H9 (cell line): ENCODE results near the gene LRP10. TPM values are rescaled to one million over a fixed set of nuclear protein-coding genes. Genes with fewer than 3 reads are reported as not detected.

Experiments used
- DNase-seq: peaks from one replicate; pipeline ENCODE4 v3.0.0-alpha.2; 2017
- H2AFZ ChIP-seq: one replicate; pipeline ENCODE4 v1.6.1; 2013; ENCODE audit warnings: mild to moderate bottlenecking, low read length, control low read depth, moderate library complexity
- H2AK5ac ChIP-seq: 2 replicates; pipeline ENCODE4 v1.6.1; 2013; ENCODE audit warnings: low read length, control low read depth, mixed read lengths; ENCODE audit not compliant: insufficient read length
- H2BK120ac ChIP-seq: one replicate; pipeline ENCODE4 v1.6.1; 2013; ENCODE audit warnings: low read depth, mild to moderate bottlenecking, low read length, control low read depth, inconsistent platforms; ENCODE audit not compliant: poor library complexity, severe bottlenecking
- H2BK12ac ChIP-seq: 2 replicates; pipeline ENCODE4 v1.6.1; 2013; ENCODE audit warnings: low read length, control low read depth, mixed read lengths, low read depth; ENCODE audit not compliant: insufficient read length
- H2BK15ac ChIP-seq: 2 replicates; pipeline ENCODE4 v1.6.1; 2013; ENCODE audit warnings: low read depth, low read length, control low read depth
- H2BK20ac ChIP-seq: one replicate; pipeline ENCODE4 v1.6.1; 2013; ENCODE audit warnings: low read depth, mild to moderate bottlenecking, low read length, control low read depth, inconsistent platforms; ENCODE audit not compliant: poor library complexity, severe bottlenecking
- H2BK5ac ChIP-seq: 2 replicates; pipeline ENCODE4 v1.6.1; 2013; ENCODE audit warnings: low read length, control low read depth, mixed read lengths; ENCODE audit not compliant: insufficient read length
- H3K14ac ChIP-seq: 2 replicates; pipeline ENCODE4 v1.6.1; 2013; ENCODE audit warnings: low read length, control low read depth; ENCODE audit not compliant: insufficient read depth
- H3K18ac ChIP-seq: 2 replicates; pipeline ENCODE4 v1.6.1; 2013; ENCODE audit warnings: low read depth, mild to moderate bottlenecking, mixed read lengths, low read length, control low read depth; ENCODE audit not compliant: insufficient read length
- H3K23ac ChIP-seq: 2 replicates; pipeline ENCODE4 v1.6.1; 2013; ENCODE audit warnings: low read length, control low read depth, mixed read lengths, low read depth; ENCODE audit not compliant: insufficient read length
- H3K23me2 ChIP-seq: 2 replicates; pipeline ENCODE4 v1.6.1; 2013; ENCODE audit warnings: low read depth, mild to moderate bottlenecking, mixed read lengths, low read length, control low read depth; ENCODE audit not compliant: insufficient read length, poor library complexity, severe bottlenecking
- H3K27ac ChIP-seq: 2 replicates; pipeline ENCODE4 v1.5.1; 2013; ENCODE audit warnings: low read length, control low read depth, mixed read lengths, low read depth; ENCODE audit not compliant: insufficient read length
- H3K27me3 ChIP-seq: 2 replicates; pipeline ENCODE4 v1.6.1; 2013; ENCODE audit warnings: low read length, control low read depth, inconsistent platforms; ENCODE audit not compliant: insufficient read depth
- H3K4ac ChIP-seq: 2 replicates; pipeline ENCODE4 v1.6.1; 2013; ENCODE audit warnings: low read depth, mild to moderate bottlenecking, control low read depth, inconsistent platforms, low read length, moderate library complexity
- H3K4me1 ChIP-seq: 2 replicates; pipeline ENCODE4 v1.6.1; 2013; ENCODE audit warnings: low read length, control low read depth, inconsistent platforms; ENCODE audit not compliant: insufficient read depth
- H3K4me2 ChIP-seq: 2 replicates; pipeline ENCODE4 v1.6.1; 2013; ENCODE audit warnings: low read length, control low read depth, mixed read lengths; ENCODE audit not compliant: insufficient read length, insufficient read depth
- H3K56ac ChIP-seq: 2 replicates; pipeline ENCODE4 v1.6.1; 2013; ENCODE audit warnings: low read depth, mild to moderate bottlenecking, mixed read lengths, low read length, control low read depth; ENCODE audit not compliant: insufficient read length
- H3K79me1 ChIP-seq: 2 replicates; pipeline ENCODE4 v1.6.1; 2013; ENCODE audit warnings: low read depth, mild to moderate bottlenecking, moderate library complexity, low read length, control low read depth, inconsistent platforms; ENCODE audit not compliant: insufficient read depth, poor library complexity, severe bottlenecking
- H3K79me2 ChIP-seq: 2 replicates; pipeline ENCODE4 v1.6.1; 2013; ENCODE audit warnings: low read length, control low read depth, inconsistent platforms; ENCODE audit not compliant: insufficient read depth
- H3K9ac ChIP-seq: 2 replicates; pipeline ENCODE4 v1.6.1; 2013; ENCODE audit warnings: low read length, control low read depth, mixed read lengths; ENCODE audit not compliant: insufficient read length; ENCODE audit errors: extremely low read depth
- H3K9me3 ChIP-seq: one replicate; pipeline ENCODE4 v1.6.1; 2013; ENCODE audit warnings: low read depth, low read length, inconsistent platforms; ENCODE audit not compliant: control insufficient read depth
- H3T11ph ChIP-seq: one replicate; pipeline ENCODE4 v1.6.1; 2013; ENCODE audit warnings: mild to moderate bottlenecking, low read length, control low read depth, inconsistent platforms
- H4K20me1 ChIP-seq: one replicate; pipeline ENCODE4 v1.6.1; 2013; ENCODE audit not compliant: control insufficient read depth, insufficient read length, insufficient read depth
- H4K5ac ChIP-seq: 2 replicates; pipeline ENCODE4 v1.6.1; 2013; ENCODE audit warnings: low read depth, mild to moderate bottlenecking, mixed read lengths, low read length, control low read depth; ENCODE audit not compliant: insufficient read length
- H4K8ac ChIP-seq: replicated peaks from 2 replicates; pipeline ENCODE4 v1.6.1; 2013; ENCODE audit warnings: low read length, control low read depth, mixed read lengths, low read depth; ENCODE audit not compliant: insufficient read length
- H4K91ac ChIP-seq: 2 replicates; pipeline ENCODE4 v1.6.1; 2013; ENCODE audit warnings: low read depth, mild to moderate bottlenecking, moderate library complexity, mixed read lengths, low read length, control low read depth; ENCODE audit not compliant: insufficient read length
- H3K27ac Mint-ChIP-seq, 3 experiments: 2 replicates in 2 of 3; 3 replicates in 1 of 3; pipeline ENCODE4 v1.8.0; 2020 to 2021; ENCODE audit warnings: mixed read lengths in 3 of 3, mild to moderate bottlenecking in 1 of 3, moderate library complexity in 1 of 3
- H3K27me3 Mint-ChIP-seq: 2 replicates; pipeline ENCODE4 v1.8.0; 2021; ENCODE audit warnings: low read depth, mild to moderate bottlenecking, moderate library complexity, mixed read lengths
- H3K36me3 Mint-ChIP-seq, 3 experiments: 2 replicates in 2 of 3; 3 replicates in 1 of 3; pipeline ENCODE4 v1.8.0; 2020 to 2021; ENCODE audit warnings: low read depth in 3 of 3, mixed read lengths in 3 of 3; ENCODE audit not compliant: insufficient read depth in 1 of 3
- H3K4me1 Mint-ChIP-seq, 2 experiments: 2 replicates each; pipeline ENCODE4 v1.8.0; 2020; ENCODE audit warnings: mixed read lengths in 2 of 2
- H3K4me3 Mint-ChIP-seq, 2 experiments: 2 replicates in 1 of 2; 3 replicates in 1 of 2; pipeline ENCODE4 v1.8.0; 2020 to 2021; ENCODE audit warnings: mild to moderate bottlenecking in 2 of 2, mixed read lengths in 2 of 2, moderate library complexity in 1 of 2
- H3K9me3 Mint-ChIP-seq, 2 experiments: 2 replicates in 1 of 2; 3 replicates in 1 of 2; pipeline ENCODE4 v1.8.0; 2020; ENCODE audit warnings: mild to moderate bottlenecking in 2 of 2, mixed read lengths in 2 of 2, moderate library complexity in 1 of 2
- WGBS: extraction: QIAGEN DNeasy Blood & Tissue Kit; methylation state at CpG from one replicate; pipeline ENCODE4 v1.1.7; 2013; ENCODE audit warnings: missing lambda C conversion rate, low lambda C conversion rate, mixed read lengths; ENCODE audit not compliant: insufficient read length; ENCODE audit errors: extremely low coverage; 5-methylcytosine and 5-hydroxymethylcytosine counted together
- total RNA-seq: library from RNA; stranded (reverse); gene quantifications from 2 replicates; pipeline ENCODE4 v1.2.1, GENCODE V29; 2021
- TF ChIP-seq, protein P1 (sequence below): fragments of 200-600 bp; sonication (generic); conservative IDR thresholded peaks from 3 replicates; pipeline ENCODE4 v1.8.0; 2021; ENCODE audit warnings: antibody characterized with exemption, mild to moderate bottlenecking

Gene LRP10
- total RNA-seq, 1 experiment from 2014 or later = 13.3 TPM

DNA sequence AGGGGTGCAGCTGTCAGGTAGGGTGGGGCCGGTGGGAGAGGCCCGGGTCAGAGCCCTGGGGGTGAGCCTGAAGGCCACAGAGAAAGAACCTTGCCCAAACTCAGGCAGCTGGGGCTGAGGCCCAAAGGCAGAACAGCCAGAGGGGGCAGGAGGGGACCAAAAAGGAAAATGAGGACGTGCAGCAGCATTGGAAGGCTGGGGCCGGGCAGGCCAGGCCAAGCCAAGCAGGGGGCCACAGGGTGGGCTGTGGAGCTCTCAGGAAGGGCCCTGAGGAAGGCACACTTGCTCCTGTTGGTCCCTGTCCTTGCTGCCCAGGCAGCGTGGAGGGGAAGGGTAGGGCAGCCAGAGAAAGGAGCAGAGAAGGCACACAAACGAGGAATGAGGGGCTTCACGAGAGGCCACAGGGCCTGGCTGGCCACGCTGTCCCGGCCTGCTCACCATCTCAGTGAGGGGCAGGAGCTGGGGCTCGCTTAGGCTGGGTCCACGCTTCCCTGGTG, 24.7 kb upstream of the LRP10 start:
- no peaks in the 10 kb centered on the region for H3K27me3 ChIP-seq
- H3K23me2 ChIP-seq = no peaks in the 10 kb centered on the region
- no peak overlapping the region for H3K9ac ChIP-seq
- H2AFZ ChIP-seq = no peak overlapping the region
- no peak overlapping the region for H3K14ac ChIP-seq
- peaks cover 2% of the 10 kb centered on the region; the same call in 1 of the 2 replicates for H3K4me1 ChIP-seq
- no peak overlapping the region for H3K4me3 Mint-ChIP-seq
- DNase-seq = no peak
- H3K9me3 ChIP-seq = no peaks in the 10 kb centered on the region
- H2BK12ac ChIP-seq = no peak overlapping the region
- no peak overlapping the region for H3K23ac ChIP-seq
- H3K27me3 Mint-ChIP-seq = no peaks in the 10 kb centered on the region; the same call in 1 of the 2 replicates
- no peak overlapping the region for H4K91ac ChIP-seq
- H2BK5ac ChIP-seq = no peak overlapping the region
- H2BK20ac ChIP-seq = no peak overlapping the region
- TF ChIP-seq, protein P1, sequence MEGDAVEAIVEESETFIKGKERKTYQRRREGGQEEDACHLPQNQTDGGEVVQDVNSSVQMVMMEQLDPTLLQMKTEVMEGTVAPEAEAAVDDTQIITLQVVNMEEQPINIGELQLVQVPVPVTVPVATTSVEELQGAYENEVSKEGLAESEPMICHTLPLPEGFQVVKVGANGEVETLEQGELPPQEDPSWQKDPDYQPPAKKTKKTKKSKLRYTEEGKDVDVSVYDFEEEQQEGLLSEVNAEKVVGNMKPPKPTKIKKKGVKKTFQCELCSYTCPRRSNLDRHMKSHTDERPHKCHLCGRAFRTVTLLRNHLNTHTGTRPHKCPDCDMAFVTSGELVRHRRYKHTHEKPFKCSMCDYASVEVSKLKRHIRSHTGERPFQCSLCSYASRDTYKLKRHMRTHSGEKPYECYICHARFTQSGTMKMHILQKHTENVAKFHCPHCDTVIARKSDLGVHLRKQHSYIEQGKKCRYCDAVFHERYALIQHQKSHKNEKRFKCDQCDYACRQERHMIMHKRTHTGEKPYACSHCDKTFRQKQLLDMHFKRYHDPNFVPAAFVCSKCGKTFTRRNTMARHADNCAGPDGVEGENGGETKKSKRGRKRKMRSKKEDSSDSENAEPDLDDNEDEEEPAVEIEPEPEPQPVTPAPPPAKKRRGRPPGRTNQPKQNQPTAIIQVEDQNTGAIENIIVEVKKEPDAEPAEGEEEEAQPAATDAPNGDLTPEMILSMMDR = no peak
- no peak overlapping the region for H4K8ac ChIP-seq
- H4K5ac ChIP-seq = no peak overlapping the region
- no peak overlapping the region for H3K27ac ChIP-seq
- H2AK5ac ChIP-seq = no peak overlapping the region
- H3K4me1 Mint-ChIP-seq = peaks cover 23 to 28% of the 10 kb centered on the region in 2 experiments
- no peak overlapping the region for H3K18ac ChIP-seq
- H3K36me3 Mint-ChIP-seq = peaks cover 14 to 46% (median 45%) of the 10 kb centered on the region in 3 experiments
- peak overlapping the region in 2 of 3 experiments; percentile 31 to 57; a peak in 2 of 7 replicates for H3K27ac Mint-ChIP-seq
- no peak overlapping the region for H3K4ac ChIP-seq
- no peak overlapping the region for H2BK120ac ChIP-seq
- H3K79me2 ChIP-seq = no peaks in the 10 kb centered on the region
- no peak overlapping the region for H3K56ac ChIP-seq
- no peaks in the 10 kb centered on the region for H4K20me1 ChIP-seq
- no CpG with 5 or more reads among the region's 11 CpGs for WGBS
- no peak overlapping the region for H3T11ph ChIP-seq
- no peak overlapping the region for H3K4me2 ChIP-seq
- H3K9me3 Mint-ChIP-seq = no peaks in the 10 kb centered on the region
- H2BK15ac ChIP-seq = no peak overlapping the region
- H3K79me1 ChIP-seq = no peaks in the 10 kb centered on the region
